Stimulated activated CD8-positive, alpha-beta memory T cell treated with anti-CD3 and anti-CD28 coated beads, Interleukin-2, amount 100 ng/mL, for 1 hour (primary cell): ENCODE results near the gene NME3.
"Not testable (repeated sequence)": the region's sequence is repeated elsewhere in the genome, so short reads cannot be mapped to it uniquely, and the experiment has no call there.

ENCODE experiments used
- DNase-seq, 2 donors: peaks; one replicate each; pipeline ENCODE4 v3.0.0-alpha.2; 2020; ENCODE audit warnings: low read depth in 2 of 2

Gene NME3

GRCh38 chr16:1747934-1748333 is 23.4 kb downstream of the NME3 start:
- DNase-seq: no peak

GRCh38 chr16:1746693-1747195 is 24.6 kb downstream of the NME3 start:
- DNase-seq: no peak

- DNase-seq: no peak
Observed at GRCh38 chr16:1745900-1746692, 25.2 kb downstream of the NME3 start.

- DNase-seq: no peak
Observed at GRCh38 chr16:1745181-1745899, 26.0 kb downstream of the NME3 start.

- DNase-seq: no peak
Observed at GRCh38 chr16:1744338-1744840, 27.0 kb downstream of the NME3 start.

GRCh38 chr16:1743376-1744337 is 27.7 kb downstream of the NME3 start:
- DNase-seq: no peak

GRCh38 chr16:1741553-1742165 is 29.7 kb downstream of the NME3 start:
- no peak for DNase-seq

GRCh38 chr16:1740781-1741490 is 30.4 kb downstream of the NME3 start:
- DNase-seq: no peak

- DNase-seq: no peak
Observed at GRCh38 chr16:1740234-1740633, 31.1 kb downstream of the NME3 start.

- no peak for DNase-seq
Observed at GRCh38 chr16:1734816-1735215, 36.5 kb downstream of the NME3 start.

- DNase-seq: no peak
Observed at GRCh38 chr16:1734123-1734522, 37.2 kb downstream of the NME3 start.

GRCh38 chr16:1732551-1732987 is 38.8 kb downstream of the NME3 start:
- DNase-seq: not testable (repeated sequence)

- no peak for DNase-seq
Observed at GRCh38 chr16:1732071-1732470, 39.3 kb downstream of the NME3 start.

GRCh38 chr16:1731603-1732002 is 39.7 kb downstream of the NME3 start:
- no peak for DNase-seq

- DNase-seq: no peak
Observed at GRCh38 chr16:1731073-1731472, 40.3 kb downstream of the NME3 start.

GRCh38 chr16:1729445-1729844 is 41.9 kb downstream of the NME3 start:
- no peak for DNase-seq

GRCh38 chr16:1729026-1729425 is 42.3 kb downstream of the NME3 start:
- no peak for DNase-seq

- DNase-seq: no peak
Observed at GRCh38 chr16:1727651-1728624, 43.4 kb downstream of the NME3 start.
